H9 (cell line): ENCODE measurements around the gene TCF25. TPM values are rescaled to one million over a fixed set of nuclear protein-coding genes. Genes with fewer than 3 reads are reported as not detected.
"Not testable (repeated sequence)": the region's sequence is repeated elsewhere in the genome, so short reads cannot be mapped to it uniquely, and the experiment has no call there.

Source experiments
- DNase-seq: peaks from one replicate; pipeline ENCODE4 v3.0.0-alpha.2; 2017
- H2AFZ ChIP-seq: one replicate; pipeline ENCODE4 v1.6.1; 2013; ENCODE audit warnings: mild to moderate bottlenecking, low read length, control low read depth, moderate library complexity
- H2AK5ac ChIP-seq: 2 replicates; pipeline ENCODE4 v1.6.1; 2013; ENCODE audit warnings: low read length, control low read depth, mixed read lengths; ENCODE audit not compliant: insufficient read length
- H2BK120ac ChIP-seq: one replicate; pipeline ENCODE4 v1.6.1; 2013; ENCODE audit warnings: low read depth, mild to moderate bottlenecking, low read length, control low read depth, inconsistent platforms; ENCODE audit not compliant: poor library complexity, severe bottlenecking
- H2BK12ac ChIP-seq: 2 replicates; pipeline ENCODE4 v1.6.1; 2013; ENCODE audit warnings: low read length, control low read depth, mixed read lengths, low read depth; ENCODE audit not compliant: insufficient read length
- H2BK15ac ChIP-seq: 2 replicates; pipeline ENCODE4 v1.6.1; 2013; ENCODE audit warnings: low read depth, low read length, control low read depth
- H2BK20ac ChIP-seq: one replicate; pipeline ENCODE4 v1.6.1; 2013; ENCODE audit warnings: low read depth, mild to moderate bottlenecking, low read length, control low read depth, inconsistent platforms; ENCODE audit not compliant: poor library complexity, severe bottlenecking
- H2BK5ac ChIP-seq: 2 replicates; pipeline ENCODE4 v1.6.1; 2013; ENCODE audit warnings: low read length, control low read depth, mixed read lengths; ENCODE audit not compliant: insufficient read length
- H3K14ac ChIP-seq: 2 replicates; pipeline ENCODE4 v1.6.1; 2013; ENCODE audit warnings: low read length, control low read depth; ENCODE audit not compliant: insufficient read depth
- H3K18ac ChIP-seq: 2 replicates; pipeline ENCODE4 v1.6.1; 2013; ENCODE audit warnings: low read depth, mild to moderate bottlenecking, mixed read lengths, low read length, control low read depth; ENCODE audit not compliant: insufficient read length
- H3K23ac ChIP-seq: 2 replicates; pipeline ENCODE4 v1.6.1; 2013; ENCODE audit warnings: low read length, control low read depth, mixed read lengths, low read depth; ENCODE audit not compliant: insufficient read length
- H3K23me2 ChIP-seq: 2 replicates; pipeline ENCODE4 v1.6.1; 2013; ENCODE audit warnings: low read depth, mild to moderate bottlenecking, mixed read lengths, low read length, control low read depth; ENCODE audit not compliant: insufficient read length, poor library complexity, severe bottlenecking
- H3K27ac ChIP-seq: 2 replicates; pipeline ENCODE4 v1.5.1; 2013; ENCODE audit warnings: low read length, control low read depth, mixed read lengths, low read depth; ENCODE audit not compliant: insufficient read length
- H3K27me3 ChIP-seq: 2 replicates; pipeline ENCODE4 v1.6.1; 2013; ENCODE audit warnings: low read length, control low read depth, inconsistent platforms; ENCODE audit not compliant: insufficient read depth
- H3K4ac ChIP-seq: 2 replicates; pipeline ENCODE4 v1.6.1; 2013; ENCODE audit warnings: low read depth, mild to moderate bottlenecking, control low read depth, inconsistent platforms, low read length, moderate library complexity
- H3K4me1 ChIP-seq: 2 replicates; pipeline ENCODE4 v1.6.1; 2013; ENCODE audit warnings: low read length, control low read depth, inconsistent platforms; ENCODE audit not compliant: insufficient read depth
- H3K4me2 ChIP-seq: 2 replicates; pipeline ENCODE4 v1.6.1; 2013; ENCODE audit warnings: low read length, control low read depth, mixed read lengths; ENCODE audit not compliant: insufficient read length, insufficient read depth
- H3K56ac ChIP-seq: 2 replicates; pipeline ENCODE4 v1.6.1; 2013; ENCODE audit warnings: low read depth, mild to moderate bottlenecking, mixed read lengths, low read length, control low read depth; ENCODE audit not compliant: insufficient read length
- H3K79me1 ChIP-seq: 2 replicates; pipeline ENCODE4 v1.6.1; 2013; ENCODE audit warnings: low read depth, mild to moderate bottlenecking, moderate library complexity, low read length, control low read depth, inconsistent platforms; ENCODE audit not compliant: insufficient read depth, poor library complexity, severe bottlenecking
- H3K79me2 ChIP-seq: 2 replicates; pipeline ENCODE4 v1.6.1; 2013; ENCODE audit warnings: low read length, control low read depth, inconsistent platforms; ENCODE audit not compliant: insufficient read depth
- H3K9ac ChIP-seq: 2 replicates; pipeline ENCODE4 v1.6.1; 2013; ENCODE audit warnings: low read length, control low read depth, mixed read lengths; ENCODE audit not compliant: insufficient read length; ENCODE audit errors: extremely low read depth
- H3K9me3 ChIP-seq: one replicate; pipeline ENCODE4 v1.6.1; 2013; ENCODE audit warnings: low read depth, low read length, inconsistent platforms; ENCODE audit not compliant: control insufficient read depth
- H3T11ph ChIP-seq: one replicate; pipeline ENCODE4 v1.6.1; 2013; ENCODE audit warnings: mild to moderate bottlenecking, low read length, control low read depth, inconsistent platforms
- H4K20me1 ChIP-seq: one replicate; pipeline ENCODE4 v1.6.1; 2013; ENCODE audit not compliant: control insufficient read depth, insufficient read length, insufficient read depth
- H4K5ac ChIP-seq: 2 replicates; pipeline ENCODE4 v1.6.1; 2013; ENCODE audit warnings: low read depth, mild to moderate bottlenecking, mixed read lengths, low read length, control low read depth; ENCODE audit not compliant: insufficient read length
- H4K8ac ChIP-seq: replicated peaks from 2 replicates; pipeline ENCODE4 v1.6.1; 2013; ENCODE audit warnings: low read length, control low read depth, mixed read lengths, low read depth; ENCODE audit not compliant: insufficient read length
- H4K91ac ChIP-seq: 2 replicates; pipeline ENCODE4 v1.6.1; 2013; ENCODE audit warnings: low read depth, mild to moderate bottlenecking, moderate library complexity, mixed read lengths, low read length, control low read depth; ENCODE audit not compliant: insufficient read length
- H3K27ac Mint-ChIP-seq, 3 experiments: 2 replicates in 2 of 3; 3 replicates in 1 of 3; pipeline ENCODE4 v1.8.0; 2020 to 2021; ENCODE audit warnings: mixed read lengths in 3 of 3, mild to moderate bottlenecking in 1 of 3, moderate library complexity in 1 of 3
- H3K27me3 Mint-ChIP-seq: 2 replicates; pipeline ENCODE4 v1.8.0; 2021; ENCODE audit warnings: low read depth, mild to moderate bottlenecking, moderate library complexity, mixed read lengths
- H3K36me3 Mint-ChIP-seq, 3 experiments: 2 replicates in 2 of 3; 3 replicates in 1 of 3; pipeline ENCODE4 v1.8.0; 2020 to 2021; ENCODE audit warnings: low read depth in 3 of 3, mixed read lengths in 3 of 3; ENCODE audit not compliant: insufficient read depth in 1 of 3
- H3K4me1 Mint-ChIP-seq, 2 experiments: 2 replicates each; pipeline ENCODE4 v1.8.0; 2020; ENCODE audit warnings: mixed read lengths in 2 of 2
- H3K4me3 Mint-ChIP-seq, 2 experiments: 2 replicates in 1 of 2; 3 replicates in 1 of 2; pipeline ENCODE4 v1.8.0; 2020 to 2021; ENCODE audit warnings: mild to moderate bottlenecking in 2 of 2, mixed read lengths in 2 of 2, moderate library complexity in 1 of 2
- H3K9me3 Mint-ChIP-seq, 2 experiments: 2 replicates in 1 of 2; 3 replicates in 1 of 2; pipeline ENCODE4 v1.8.0; 2020; ENCODE audit warnings: mild to moderate bottlenecking in 2 of 2, mixed read lengths in 2 of 2, moderate library complexity in 1 of 2
- CTCF ChIP-seq: fragments of 200-600 bp; sonication (generic); conservative IDR thresholded peaks from 3 replicates; pipeline ENCODE4 v1.8.0; 2021; ENCODE audit warnings: antibody characterized with exemption, mild to moderate bottlenecking
- WGBS: extraction: QIAGEN DNeasy Blood & Tissue Kit; methylation state at CpG from one replicate; pipeline ENCODE4 v1.1.7; 2013; ENCODE audit warnings: missing lambda C conversion rate, low lambda C conversion rate, mixed read lengths; ENCODE audit not compliant: insufficient read length; ENCODE audit errors: extremely low coverage; 5-methylcytosine and 5-hydroxymethylcytosine counted together
- total RNA-seq: library from RNA; stranded (reverse); gene quantifications from 2 replicates; pipeline ENCODE4 v1.2.1, GENCODE V29; 2021

The TCF25 gene
- total RNA-seq, 1 experiment from 2014 or later: 109 TPM

- Histone ChIP-seq H4K20me1 (no peaks in the 10 kb centered on the region), H2AK5ac (no peak overlapping the region), H3K27me3 (no peaks in the 10 kb centered on the region), H3K79me1 (peaks cover 3% of the 10 kb centered on the region), H2AFZ (no peak overlapping the region), H3K9ac (no peak overlapping the region), H3K18ac (no peak overlapping the region), H2BK5ac (no peak overlapping the region), H4K8ac (no peak overlapping the region), H3T11ph (no peak overlapping the region), H3K23me2 (no peaks in the 10 kb centered on the region), H2BK15ac (no peak overlapping the region), H3K4me1 (no peaks in the 10 kb centered on the region), H3K9me3 (no peaks in the 10 kb centered on the region), H4K91ac (no peak overlapping the region), H4K5ac (no peak overlapping the region), H3K4me2 (no peak overlapping the region), H3K56ac (no peak overlapping the region), H3K23ac (no peak overlapping the region), H2BK12ac (no peak overlapping the region), H3K14ac (no peak overlapping the region), H2BK120ac (no peak overlapping the region), H2BK20ac (no peak overlapping the region), H3K27ac (no peak overlapping the region), H3K79me2 (0 out of 2 replicates have a peak, but pooled peaks cover 2% of the 10 kb centered on the region), H3K4ac (no peak overlapping the region)
- H3K27me3 Mint-ChIP-seq: no peaks in the 10 kb centered on the region
- H3K9me3 Mint-ChIP-seq: no peaks in the 10 kb centered on the region; a peak in 1 of 5 replicates
- no peak for DNase-seq
- no peak for TF ChIP-seq CTCF
- H3K36me3 Mint-ChIP-seq: peaks cover 43 to 64% (median 64%) of the 10 kb centered on the region in 3 experiments
- no CpG with 5 or more reads among the region's 6 CpGs for WGBS
- no peaks in the 10 kb centered on the region for H3K4me1 Mint-ChIP-seq
- H3K27ac Mint-ChIP-seq: no peak overlapping the region
- no peak overlapping the region for H3K4me3 Mint-ChIP-seq
Measured at GRCh38 chr16:89931964-89932363, 58.6 kb downstream of the TCF25 start.

- not testable (repeated sequence) for H3K23ac ChIP-seq, H3K4me2 ChIP-seq, H3K9me3 Mint-ChIP-seq, H3K56ac ChIP-seq, H4K8ac ChIP-seq, H4K20me1 ChIP-seq, H4K91ac ChIP-seq, H2AFZ ChIP-seq, H3K14ac ChIP-seq, H2BK12ac ChIP-seq, H3K4me1 Mint-ChIP-seq, H4K5ac ChIP-seq, H3K4me1 ChIP-seq, H3K18ac ChIP-seq, H3K79me1 ChIP-seq, H3K27ac ChIP-seq, DNase-seq, H2AK5ac ChIP-seq, H3K4ac ChIP-seq, H2BK120ac ChIP-seq, H2BK20ac ChIP-seq, H3K4me3 Mint-ChIP-seq, H3K27me3 ChIP-seq, H2BK15ac ChIP-seq, H3K79me2 ChIP-seq, H3K27ac Mint-ChIP-seq, H3K9me3 ChIP-seq, H3K9ac ChIP-seq, H3K27me3 Mint-ChIP-seq, H2BK5ac ChIP-seq, H3K23me2 ChIP-seq, H3T11ph ChIP-seq
- peaks cover 43 to 61% (median 58%) of the 10 kb centered on the region in 3 experiments for H3K36me3 Mint-ChIP-seq
- WGBS: no CpG with 5 or more reads among the region's 29 CpGs
Measured at GRCh38 chr16:89934019-89934418, 60.6 kb downstream of the TCF25 start.
